ENCODE measurements around the gene KCNQ5.

KCNQ5 gene

GRCh38 chr6:72639920-72640614 lies 18.2 kb downstream of the KCNQ5 start:
- no peak for DNase-seq

GRCh38 chr6:72640615-72640930 lies 18.7 kb downstream of the KCNQ5 start:
- no peak for DNase-seq

GRCh38 chr6:72642435-72642834 lies 20.6 kb downstream of the KCNQ5 start:
- no peak for DNase-seq

- DNase-seq, result no peak
Measured at GRCh38 chr6:72643214-72643613, 21.4 kb downstream of the KCNQ5 start.

GRCh38 chr6:72646604-72647485 lies 25.0 kb downstream of the KCNQ5 start:
- DNase-seq, result no peak

GRCh38 chr6:72647489-72647888 lies 25.6 kb downstream of the KCNQ5 start:
- no peak for DNase-seq

- DNase-seq, result peak; percentile 89
Measured at GRCh38 chr6:72649032-72649984, 27.4 kb downstream of the KCNQ5 start.

- no peak for DNase-seq
Measured at GRCh38 chr6:72650081-72650745, 28.3 kb downstream of the KCNQ5 start.

- peak; percentile 37 for DNase-seq
Measured at GRCh38 chr6:72651174-72651573, 29.3 kb downstream of the KCNQ5 start.

- DNase-seq, result no peak
Measured at GRCh38 chr6:72651967-72652956, 30.4 kb downstream of the KCNQ5 start.

- no peak for DNase-seq
Measured at GRCh38 chr6:72653026-72653425, 31.2 kb downstream of the KCNQ5 start.

- DNase-seq, result no peak
Measured at GRCh38 chr6:72654071-72654621, 32.3 kb downstream of the KCNQ5 start.

GRCh38 chr6:72657407-72658197 lies 35.7 kb downstream of the KCNQ5 start:
- DNase-seq, result peak; percentile 66

- DNase-seq, result no peak
Measured at GRCh38 chr6:72659754-72660153, 37.9 kb downstream of the KCNQ5 start.

GRCh38 chr6:72661411-72661810 lies 39.5 kb downstream of the KCNQ5 start:
- peak; percentile 33 for DNase-seq

- DNase-seq, result no peak
Measured at GRCh38 chr6:72665599-72665998, 43.7 kb downstream of the KCNQ5 start.

GRCh38 chr6:72669324-72669723 lies 47.5 kb downstream of the KCNQ5 start:
- DNase-seq, result no peak

GRCh38 chr6:72672906-72673305 lies 51.0 kb downstream of the KCNQ5 start:
- no peak for DNase-seq

- no peak for DNase-seq
Measured at GRCh38 chr6:72674842-72675241, 53.0 kb downstream of the KCNQ5 start.

- peak; percentile 14 for DNase-seq
Measured at GRCh38 chr6:72675396-72675795, 53.5 kb downstream of the KCNQ5 start.
